ENCODE measurements around the gene BMPR1B. TPM values are rescaled to one million over a fixed set of nuclear protein-coding genes. Genes with fewer than 3 reads are reported as not detected.

The BMPR1B gene
- total RNA-seq, 1 experiment from 2014 or later = not detected

DNA sequence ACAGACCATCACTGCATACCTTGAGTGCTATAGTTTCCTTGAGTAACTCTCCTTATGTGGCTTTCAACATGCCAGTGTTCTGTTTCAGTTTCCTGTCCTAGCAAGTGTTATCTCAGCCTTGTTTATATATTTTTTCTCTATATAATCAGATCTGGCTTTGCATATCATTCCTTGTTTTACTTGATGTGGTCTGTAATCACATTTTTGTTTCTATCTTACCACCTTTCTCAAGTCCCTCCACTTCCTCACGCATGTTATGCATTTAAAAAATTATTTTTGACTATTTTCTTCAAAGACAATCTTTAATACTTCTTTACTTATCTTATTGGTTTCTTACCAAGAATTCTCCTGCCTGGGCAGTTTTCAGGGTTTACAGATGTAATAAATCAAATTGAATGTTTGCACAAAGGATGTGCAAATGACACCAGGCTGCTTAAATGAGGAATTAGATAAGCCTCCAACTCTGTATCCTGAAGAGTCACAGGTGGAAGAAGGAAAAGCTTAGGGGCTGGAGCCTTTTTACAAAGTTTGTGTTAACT lies 351.2 kb downstream of the BMPR1B start:
- DNase-seq (ENCODE audit: low read depth, low spot score) (no peak), ATAC-seq (no peak)
- Histone ChIP-seq H3K9me2 (ENCODE audit: insufficient read depth) (no peaks in the 10 kb centered on the region), H3K4me2 (ENCODE audit: low read length) (no peak overlapping the region), H3K9ac (ENCODE audit: low read length) (no peak overlapping the region), H2AFZ (ENCODE audit: low read depth, low read length, poor library complexity, severe bottlenecking) (no peak overlapping the region), H3K9me3 (ENCODE audit: control insufficient read depth in 1 of 2, insufficient read depth in 1 of 2, low read depth in 1 of 2, low read length in 2 of 2) (no peaks in the 10 kb centered on the region), H3K27ac (ENCODE audit: low read depth, low read length) (no peak overlapping the region), H3K79me2 (ENCODE audit: insufficient read depth, low read length) (no peaks in the 10 kb centered on the region), H4K20me1 (ENCODE audit: insufficient read depth) (no peaks in the 10 kb centered on the region), H3K4me1 (ENCODE audit: control insufficient read depth in 1 of 2, insufficient read depth in 2 of 2, low read length in 2 of 2) (peaks cover 20 to 27% of the 10 kb centered on the region in 2 experiments), H3K36me3 (ENCODE audit: control insufficient read depth in 1 of 2, insufficient read depth in 2 of 2, low read length in 2 of 2) (no peaks in the 10 kb centered on the region), H3K4me3 (replicated peaks in 1 of 2; ENCODE audit: low read depth in 1 of 2, low read length in 2 of 2) (no peak overlapping the region), H3K27me3 (ENCODE audit: insufficient read depth, low read length) (no peaks in the 10 kb centered on the region)
- ChIA-PET POLR2A (no interaction called here), RAD21 (ENCODE audit: low non-redundant PET in 1 of 2, low total read pairs in 2 of 2, uncharacterized antibody in 2 of 2, unreplicated experiment in 2 of 2) (no interaction called here), CTCF (no interaction called here)
- BruUV-seq (replicated peaks) = no TSS peak
- intact Hi-C loops (cut with micrococcal nuclease) = no loop called here
- no peak for TF ChIP-seq EZH2phosphoT487 (IDR thresholded peaks at IDR 0.05; ENCODE audit: borderline replicate concordance)
- TF ChIP-seq, protein P1, sequence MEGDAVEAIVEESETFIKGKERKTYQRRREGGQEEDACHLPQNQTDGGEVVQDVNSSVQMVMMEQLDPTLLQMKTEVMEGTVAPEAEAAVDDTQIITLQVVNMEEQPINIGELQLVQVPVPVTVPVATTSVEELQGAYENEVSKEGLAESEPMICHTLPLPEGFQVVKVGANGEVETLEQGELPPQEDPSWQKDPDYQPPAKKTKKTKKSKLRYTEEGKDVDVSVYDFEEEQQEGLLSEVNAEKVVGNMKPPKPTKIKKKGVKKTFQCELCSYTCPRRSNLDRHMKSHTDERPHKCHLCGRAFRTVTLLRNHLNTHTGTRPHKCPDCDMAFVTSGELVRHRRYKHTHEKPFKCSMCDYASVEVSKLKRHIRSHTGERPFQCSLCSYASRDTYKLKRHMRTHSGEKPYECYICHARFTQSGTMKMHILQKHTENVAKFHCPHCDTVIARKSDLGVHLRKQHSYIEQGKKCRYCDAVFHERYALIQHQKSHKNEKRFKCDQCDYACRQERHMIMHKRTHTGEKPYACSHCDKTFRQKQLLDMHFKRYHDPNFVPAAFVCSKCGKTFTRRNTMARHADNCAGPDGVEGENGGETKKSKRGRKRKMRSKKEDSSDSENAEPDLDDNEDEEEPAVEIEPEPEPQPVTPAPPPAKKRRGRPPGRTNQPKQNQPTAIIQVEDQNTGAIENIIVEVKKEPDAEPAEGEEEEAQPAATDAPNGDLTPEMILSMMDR (IDR thresholded peaks at IDR 0.05 in 2 of 3, conservative IDR thresholded peaks at IDR 0.05 in 1 of 3; ENCODE audit: borderline replicate concordance in 1 of 3, insufficient read depth in 1 of 3, low read depth in 2 of 3, low read length in 2 of 3) = no peak
- no peak for TF ChIP-seq SP1 (IDR thresholded peaks at IDR 0.05; ENCODE audit: low read depth)
- TF ChIP-seq CEBPB (IDR thresholded peaks at IDR 0.05; ENCODE audit: low read depth) = no peak
- TF ChIP-seq SIN3A (IDR thresholded peaks at IDR 0.05; ENCODE audit: low read depth) = no peak
- TF ChIP-seq, protein P2, sequence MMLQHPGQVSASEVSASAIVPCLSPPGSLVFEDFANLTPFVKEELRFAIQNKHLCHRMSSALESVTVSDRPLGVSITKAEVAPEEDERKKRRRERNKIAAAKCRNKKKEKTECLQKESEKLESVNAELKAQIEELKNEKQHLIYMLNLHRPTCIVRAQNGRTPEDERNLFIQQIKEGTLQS (IDR thresholded peaks at IDR 0.05) = no peak
- TF ChIP-seq ZFX (IDR thresholded peaks at IDR 0.05) = no peak
- no peak for TF ChIP-seq EZH2 (IDR thresholded peaks at IDR 0.05)
- no peak for TF ChIP-seq ELF1 (IDR thresholded peaks at IDR 0.05; ENCODE audit: borderline replicate concordance, low read depth)
- TF ChIP-seq RAD21 (IDR thresholded peaks at IDR 0.05; ENCODE audit: low read depth) = no peak
- no peak for TF ChIP-seq ZNF274 (IDR thresholded peaks at IDR 0.05; ENCODE audit: low read depth, low read length)
- TF ChIP-seq CBX3 (IDR thresholded peaks at IDR 0.05; ENCODE audit: low read depth) = no peak
- TF ChIP-seq, protein P3, sequence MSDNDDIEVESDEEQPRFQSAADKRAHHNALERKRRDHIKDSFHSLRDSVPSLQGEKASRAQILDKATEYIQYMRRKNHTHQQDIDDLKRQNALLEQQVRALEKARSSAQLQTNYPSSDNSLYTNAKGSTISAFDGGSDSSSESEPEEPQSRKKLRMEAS (IDR thresholded peaks at IDR 0.05) = no peak

All from HCT116 (cell line).